IMR-90 (cell line): ENCODE data around the gene AIP. TPM values are rescaled to one million over a fixed set of nuclear protein-coding genes. Genes with fewer than 3 reads are reported as not detected.

Experiments
- ATAC-seq: fragments of 200-7000 bp; cut with Tn5 transposase; 2 replicates; pipeline ENCODE4 v1.9.1; 2020; ENCODE audit warnings: low read depth, mild to moderate bottlenecking, moderate library complexity
- BruUV-seq: library from RNA; stranded (reverse); fragments of 400-500 nt; replicated peaks from 2 replicates; lab custom pipeline; 2021; lab: Mats Ljungman, UMichigan
- CTCF ChIA-PET: fragments of 300-600 bp; formaldehyde crosslinking; extraction: SDS; loops from one replicate; lab custom pipeline; 2021; ENCODE audit warnings: antibody characterized with exemption; lab: Yijun Ruan, JAX
- POLR2A ChIA-PET: fragments of 300-600 bp; sonication (Branson Sonifier 250); formaldehyde crosslinking; loops from one replicate; lab custom pipeline; 2022; ENCODE audit warnings: antibody characterized with exemption; ENCODE audit not compliant: unreplicated experiment; lab: Charles Lee
- DNase-seq: peaks from one replicate; pipeline ENCODE4 v3.0.0; 2013
- H2AFZ ChIP-seq: replicated peaks from 2 replicates; pipeline ENCODE3; 2013; ENCODE audit warnings: low read length, mild to moderate bottlenecking; ENCODE audit not compliant: poor library complexity
- H2AK5ac ChIP-seq: 2 replicates; pipeline ENCODE4 v1.6.1; 2013; ENCODE audit warnings: low read depth, low read length, inconsistent platforms
- H2AK9ac ChIP-seq: replicated peaks from 2 replicates; pipeline ENCODE3; 2013; ENCODE audit warnings: mild to moderate bottlenecking, low read depth, low read length, moderate library complexity; ENCODE audit not compliant: poor library complexity
- H2BK120ac ChIP-seq: 2 replicates; pipeline ENCODE4 v1.6.1; 2013; ENCODE audit warnings: low read depth, low read length, inconsistent platforms
- H2BK15ac ChIP-seq: 3 replicates; pipeline ENCODE4 v1.6.1; 2013; ENCODE audit warnings: low read depth, low read length, inconsistent platforms
- H2BK20ac ChIP-seq: 2 replicates; pipeline ENCODE4 v1.6.1; 2013; ENCODE audit warnings: low read depth, mild to moderate bottlenecking, inconsistent platforms, low read length, moderate library complexity
- H2BK5ac ChIP-seq: 2 replicates; pipeline ENCODE4 v1.6.1; 2013; ENCODE audit warnings: mild to moderate bottlenecking, low read depth, low read length, inconsistent platforms; ENCODE audit not compliant: poor library complexity, severe bottlenecking
- H3K14ac ChIP-seq: replicated peaks from 2 replicates; pipeline ENCODE4 v1.6.1; 2013; ENCODE audit warnings: low read depth, low read length, inconsistent platforms
- H3K18ac ChIP-seq: 2 replicates; pipeline ENCODE4 v1.6.1; 2013; ENCODE audit warnings: low read depth, low read length, control low read depth
- H3K23ac ChIP-seq: 2 replicates; pipeline ENCODE4 v1.6.1; 2013; ENCODE audit warnings: low read depth, low read length, inconsistent platforms
- H3K27ac ChIP-seq: 2 replicates; pipeline ENCODE4 v1.5.1; 2013; ENCODE audit warnings: mild to moderate bottlenecking, control low read depth, low read length; ENCODE audit not compliant: insufficient read depth
- H3K27me3 ChIP-seq: 2 replicates; pipeline ENCODE4 v1.6.1; 2013; ENCODE audit warnings: low read length; ENCODE audit not compliant: control insufficient read depth, insufficient read depth
- H3K36me3 ChIP-seq: 2 replicates; pipeline ENCODE4 v1.6.1; 2013; ENCODE audit warnings: low read length, mixed read lengths; ENCODE audit not compliant: control insufficient read depth, insufficient read depth
- H3K4ac ChIP-seq: 2 replicates; pipeline ENCODE4 v1.6.1; 2013; ENCODE audit warnings: low read depth, low read length, inconsistent platforms
- H3K4me1 ChIP-seq: 2 replicates; pipeline ENCODE4 v1.6.1; 2013; ENCODE audit warnings: low read length, mixed read lengths; ENCODE audit not compliant: control insufficient read depth, insufficient read depth
- H3K4me2 ChIP-seq: 2 replicates; pipeline ENCODE4 v1.6.1; 2013; ENCODE audit warnings: low read depth, mild to moderate bottlenecking, control low read depth, low read length, moderate library complexity
- H3K4me3 ChIP-seq: 2 replicates; pipeline ENCODE4 v1.5.1; 2013; ENCODE audit warnings: low read depth, mild to moderate bottlenecking, control low read depth, low read length, moderate library complexity; ENCODE audit not compliant: insufficient read depth
- H3K56ac ChIP-seq: 2 replicates; pipeline ENCODE4 v1.6.1; 2013; ENCODE audit warnings: low read length, inconsistent platforms; ENCODE audit not compliant: insufficient read depth; ENCODE audit errors: extremely low read depth
- H3K79me1 ChIP-seq, 2 experiments: 2 replicates each; pipeline ENCODE4 v1.6.1; 2013; ENCODE audit warnings: low read length in 2 of 2, inconsistent platforms in 1 of 2, low read depth in 1 of 2
- H3K9ac ChIP-seq: 2 replicates; pipeline ENCODE4 v1.6.1; 2013; ENCODE audit warnings: low read depth, low read length, control low read depth
- H3K9me1 ChIP-seq: 2 replicates; pipeline ENCODE4 v1.6.1; 2013; ENCODE audit warnings: low read length, inconsistent platforms; ENCODE audit not compliant: insufficient read depth
- H3K9me3 ChIP-seq: 2 replicates; pipeline ENCODE4 v1.6.1; 2013; ENCODE audit warnings: low read length; ENCODE audit not compliant: control insufficient read depth, insufficient read depth
- H4K20me1 ChIP-seq: 2 replicates; pipeline ENCODE4 v1.6.1; 2013; ENCODE audit warnings: low read length, inconsistent platforms; ENCODE audit not compliant: insufficient read depth
- H4K5ac ChIP-seq: 2 replicates; pipeline ENCODE4 v1.6.1; 2013; ENCODE audit warnings: mild to moderate bottlenecking, low read depth, low read length, control low read depth
- H4K8ac ChIP-seq, 2 experiments: 2 replicates each; pipeline ENCODE4 v1.6.1; 2013; ENCODE audit warnings: low read depth in 2 of 2, low read length in 2 of 2, control low read depth in 1 of 2, inconsistent platforms in 1 of 2
- H4K91ac ChIP-seq: 2 replicates; pipeline ENCODE4 v1.6.1; 2013; ENCODE audit warnings: low read depth, low read length, inconsistent platforms; ENCODE audit not compliant: insufficient read depth
- MAFK ChIP-seq: IDR thresholded peaks from 2 replicates; pipeline ENCODE4 v1.6.1; 2012; ENCODE audit warnings: low read depth, low read length, improper control_type of control experiment
- MXI1 ChIP-seq: IDR thresholded peaks from 2 replicates; pipeline ENCODE4 v1.6.1; 2012; ENCODE audit warnings: low read depth, mild to moderate bottlenecking, low read length, moderate library complexity, borderline replicate concordance
- POLR2A ChIP-seq: IDR thresholded peaks from 2 replicates; pipeline ENCODE4 v1.6.1; 2012; ENCODE audit warnings: mild to moderate bottlenecking, low read depth, low read length
- RAD21 ChIP-seq: IDR thresholded peaks from 2 replicates; pipeline ENCODE4 v1.6.1; 2012; ENCODE audit warnings: low read length, improper control_type of control experiment
- SMC3 ChIP-seq: fragments of 150-350 bp; IDR thresholded peaks from 2 replicates; pipeline ENCODE4 v1.6.1; 2016; ENCODE audit warnings: low read depth, mild to moderate bottlenecking, antibody characterized with exemption, low read length, moderate library complexity
- WGBS, 2 experiments: methylation state at CpG; one replicate each; pipeline versions ENCODE4 v1.1.5 to v1.1.7; 2013; ENCODE audit warnings: missing lambda C conversion rate in 2 of 2; ENCODE audit not compliant: insufficient read length in 1 of 2; ENCODE audit errors: extremely low coverage in 2 of 2; 5-methylcytosine and 5-hydroxymethylcytosine counted together
- dilution Hi-C: fragments of 300-500 bp; cut with HindIII; formaldehyde crosslinking; loops from one replicate; pipeline ENCODE4 v1.14.3; 2018; ENCODE audit warnings: low sequenced_read_pairs; ENCODE audit not compliant: unreplicated experiment
- in situ Hi-C: fragments of 300-500 bp; cut with MboI; formaldehyde crosslinking; loops from 3 replicates; pipeline ENCODE4 v1.14.3; 2019; ENCODE audit warnings: low sequenced_read_pairs, inconsistent platforms, mixed read lengths
- intact Hi-C: fragments of 100-400 bp; cut with micrococcal nuclease; formaldehyde crosslinking; loops from 2 replicates; pipeline ENCODE4 v1.10.0; 2022
- polyA plus RNA-seq, 3 experiments: library from polyadenylated mRNA; depleted of rRNA; stranded (reverse); fragments of >200 nt; gene quantifications; 2 replicates each; pipeline ENCODE4 v1.2.3, GENCODE V29; 2012; ENCODE audit warnings: low replicate concordance in 1 of 3
- total RNA-seq: library from RNA; depleted of rRNA; stranded (reverse); fragments of >200 nt; gene quantifications from 2 replicates; pipeline ENCODE4 v1.2.3, GENCODE V29; 2012
- TF ChIP-seq, protein P1 (sequence below): fragments of 150-350 bp; IDR thresholded peaks from 2 replicates; pipeline ENCODE4 v1.6.1; 2017; ENCODE audit warnings: mild to moderate bottlenecking, antibody characterized with exemption, low read length, low read depth

Gene AIP
- total and polyA plus RNA-seq, 2 of the 4 experiments (the other 2 are of a cell fraction) = 95.5 to 122 TPM

DNA sequence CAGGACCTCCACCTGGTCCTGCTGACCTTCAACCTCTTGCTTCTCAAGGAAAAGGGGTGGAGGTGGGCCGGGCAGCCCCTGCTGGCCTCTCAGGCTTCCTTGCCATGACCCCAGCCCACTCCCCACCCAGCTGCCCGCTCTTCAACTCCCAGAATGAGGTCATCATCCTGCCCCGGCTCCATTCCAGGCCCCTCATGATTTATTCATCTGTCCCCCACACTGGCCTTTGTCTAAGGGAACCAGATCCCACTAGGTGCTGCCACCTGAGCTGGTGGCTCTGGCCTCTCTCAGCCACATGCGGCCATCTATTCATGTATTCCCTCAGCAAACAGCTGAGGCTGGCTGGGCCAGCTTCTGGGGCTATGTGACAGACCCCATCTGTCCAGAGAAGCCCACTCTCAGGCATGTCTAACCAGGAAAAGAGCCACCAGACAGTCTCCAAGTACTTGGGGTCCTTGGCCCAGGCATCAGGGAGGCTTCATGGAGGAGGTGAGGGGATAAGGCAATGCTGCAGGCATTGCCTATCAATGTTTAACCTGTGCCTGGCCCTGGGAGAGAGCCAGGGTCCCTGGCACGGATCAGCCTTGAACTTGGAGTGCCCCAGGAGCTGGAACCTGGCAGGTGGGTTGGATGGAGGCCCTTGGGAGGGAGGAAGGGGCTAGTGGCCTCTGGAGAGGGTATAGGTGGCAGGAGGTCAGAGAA, 42.6 kb downstream of the AIP start:
- H3K56ac ChIP-seq = no peak overlapping the region
- TF ChIP-seq RAD21 (no peak), MXI1 (no peak), MAFK (no peak), SMC3 (no peak), POLR2A (no peak)
- TF ChIP-seq, protein P1, sequence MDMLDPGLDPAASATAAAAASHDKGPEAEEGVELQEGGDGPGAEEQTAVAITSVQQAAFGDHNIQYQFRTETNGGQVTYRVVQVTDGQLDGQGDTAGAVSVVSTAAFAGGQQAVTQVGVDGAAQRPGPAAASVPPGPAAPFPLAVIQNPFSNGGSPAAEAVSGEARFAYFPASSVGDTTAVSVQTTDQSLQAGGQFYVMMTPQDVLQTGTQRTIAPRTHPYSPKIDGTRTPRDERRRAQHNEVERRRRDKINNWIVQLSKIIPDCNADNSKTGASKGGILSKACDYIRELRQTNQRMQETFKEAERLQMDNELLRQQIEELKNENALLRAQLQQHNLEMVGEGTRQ = no peak

More for the DNA sequence above, 42.6 kb downstream of the AIP start:
- Histone ChIP-seq H3K36me3 (no peaks in the 10 kb centered on the region), H2BK5ac (no peak overlapping the region), H4K5ac (no peak overlapping the region), H3K79me1 (no peaks in the 10 kb centered on the region), H2BK120ac (no peak overlapping the region), H3K9me1 (no peaks in the 10 kb centered on the region), H2AK5ac (no peak overlapping the region), H3K4me1 (no peaks in the 10 kb centered on the region), H3K14ac (no peak overlapping the region; the same call in 1 of the 2 replicates), H3K27ac (no peak overlapping the region), H3K4me2 (no peak overlapping the region), H3K23ac (no peak overlapping the region), H4K91ac (no peak overlapping the region), H2BK15ac (no peak overlapping the region), H3K18ac (no peak overlapping the region), H2BK20ac (no peak overlapping the region), H2AK9ac (no peak overlapping the region), H4K20me1 (no peaks in the 10 kb centered on the region), H3K9me3 (no peaks in the 10 kb centered on the region), H3K4ac (no peak overlapping the region), H2AFZ (no peak overlapping the region), H4K8ac (no peak overlapping the region), H3K9ac (no peak overlapping the region), H3K4me3 (no peak overlapping the region), H3K27me3 (peaks cover 16% of the 10 kb centered on the region)
- DNase-seq (no peak), ATAC-seq (no peak)
- POLR2A ChIA-PET = no interaction called here
- no TSS peak for BruUV-seq
- whole genome bisulfite sequencing, 2 experiments = 20% methylated on average over 3 of the region's 5 CpGs; no CpG with 5 or more reads in 1 of the 2 experiments
- intact Hi-C loops = no loop called here
- dilution Hi-C loops = no loop called here
- CTCF ChIA-PET = no interaction called here
- in situ Hi-C loops = no loop called here
